ENCODE measurements around the gene MYZAP.

DNA sequence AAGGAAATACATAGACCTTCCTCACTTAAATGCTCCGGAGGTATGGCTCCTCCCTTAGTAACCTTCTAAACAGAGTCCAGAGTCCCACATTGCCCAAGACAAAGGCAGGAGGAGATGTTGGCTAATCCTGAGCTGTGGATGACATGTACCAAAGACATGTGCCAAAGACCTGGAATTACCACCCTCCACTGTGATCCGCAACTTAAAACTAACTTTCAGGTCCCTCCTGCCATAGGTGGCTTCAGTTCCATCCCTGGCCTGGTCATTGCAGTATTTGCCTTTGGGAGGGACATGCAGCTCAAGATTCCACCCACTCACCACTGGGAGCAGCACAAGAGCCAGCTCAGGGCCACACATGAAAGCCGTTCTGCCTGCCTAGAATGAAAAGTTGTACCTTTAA is 28.0 kb downstream of the MYZAP start:
- no peak for TF ChIP-seq POLR2AphosphoS5 (IDR thresholded peaks at IDR 0.05)
- TF ChIP-seq, protein P1, sequence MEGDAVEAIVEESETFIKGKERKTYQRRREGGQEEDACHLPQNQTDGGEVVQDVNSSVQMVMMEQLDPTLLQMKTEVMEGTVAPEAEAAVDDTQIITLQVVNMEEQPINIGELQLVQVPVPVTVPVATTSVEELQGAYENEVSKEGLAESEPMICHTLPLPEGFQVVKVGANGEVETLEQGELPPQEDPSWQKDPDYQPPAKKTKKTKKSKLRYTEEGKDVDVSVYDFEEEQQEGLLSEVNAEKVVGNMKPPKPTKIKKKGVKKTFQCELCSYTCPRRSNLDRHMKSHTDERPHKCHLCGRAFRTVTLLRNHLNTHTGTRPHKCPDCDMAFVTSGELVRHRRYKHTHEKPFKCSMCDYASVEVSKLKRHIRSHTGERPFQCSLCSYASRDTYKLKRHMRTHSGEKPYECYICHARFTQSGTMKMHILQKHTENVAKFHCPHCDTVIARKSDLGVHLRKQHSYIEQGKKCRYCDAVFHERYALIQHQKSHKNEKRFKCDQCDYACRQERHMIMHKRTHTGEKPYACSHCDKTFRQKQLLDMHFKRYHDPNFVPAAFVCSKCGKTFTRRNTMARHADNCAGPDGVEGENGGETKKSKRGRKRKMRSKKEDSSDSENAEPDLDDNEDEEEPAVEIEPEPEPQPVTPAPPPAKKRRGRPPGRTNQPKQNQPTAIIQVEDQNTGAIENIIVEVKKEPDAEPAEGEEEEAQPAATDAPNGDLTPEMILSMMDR (IDR thresholded peaks at IDR 0.05 in 8 of 11, conservative IDR thresholded peaks at IDR 0.05 in 3 of 11) = no peak

All from spleen (tissue), 7 donors.